OCI-LY3 (cell line): ENCODE measurements around the gene LHFPL6.

Experiments used
- EZH2phosphoT487 ChIP-seq: fragments of 200-600 bp; shearing (Covaris generic); IDR thresholded peaks from 2 replicates; pipeline ENCODE4 v1.6.1; 2018; ENCODE audit warnings: antibody characterized with exemption, mixed run types, low read depth
- TF ChIP-seq, protein P1 (sequence below): fragments of 200-600, 300-600 bp; sonication (generic); IDR thresholded peaks from 2 replicates; pipeline ENCODE4 v1.5.1; 2014; ENCODE audit warnings: antibody characterized with exemption, low read length, low read depth

DNA sequence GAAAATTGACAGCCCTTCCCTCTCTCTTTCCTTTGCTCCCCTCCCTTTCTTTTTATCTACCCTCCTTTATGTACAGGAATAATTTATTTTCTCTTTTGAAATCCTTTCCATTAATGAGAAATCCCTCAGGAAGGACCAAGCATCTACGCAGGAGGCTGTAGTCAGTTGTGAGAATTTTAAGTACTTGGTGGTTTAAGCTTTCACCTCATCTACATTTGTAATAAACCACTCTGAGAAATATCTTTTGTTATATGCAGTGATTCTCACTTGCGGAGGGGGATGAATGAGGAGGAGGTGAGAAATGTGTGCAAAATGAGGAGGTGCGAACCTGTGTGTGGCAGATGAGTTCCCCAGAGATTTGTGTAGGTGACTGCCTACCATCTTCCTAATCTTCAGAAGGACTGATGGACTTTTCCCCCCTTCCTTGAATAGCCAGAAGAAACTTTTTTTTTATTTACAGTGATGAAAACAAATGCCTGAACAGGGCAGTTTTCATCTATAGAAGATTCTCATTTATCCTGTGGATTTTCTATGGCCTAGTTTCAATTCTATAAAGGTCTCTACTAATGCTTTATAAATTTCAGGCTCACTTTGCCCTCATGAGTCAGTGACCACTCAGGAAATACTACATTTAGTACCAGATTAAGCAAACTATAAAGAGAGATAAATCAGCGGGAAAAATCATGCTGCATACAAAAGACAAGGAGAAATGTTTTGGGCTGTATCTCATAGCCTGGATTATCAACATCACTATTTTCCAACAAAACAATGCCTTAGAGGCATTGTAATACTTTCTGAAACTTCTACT is 118.3 kb downstream of the LHFPL6 start:
- TF ChIP-seq, protein P1, sequence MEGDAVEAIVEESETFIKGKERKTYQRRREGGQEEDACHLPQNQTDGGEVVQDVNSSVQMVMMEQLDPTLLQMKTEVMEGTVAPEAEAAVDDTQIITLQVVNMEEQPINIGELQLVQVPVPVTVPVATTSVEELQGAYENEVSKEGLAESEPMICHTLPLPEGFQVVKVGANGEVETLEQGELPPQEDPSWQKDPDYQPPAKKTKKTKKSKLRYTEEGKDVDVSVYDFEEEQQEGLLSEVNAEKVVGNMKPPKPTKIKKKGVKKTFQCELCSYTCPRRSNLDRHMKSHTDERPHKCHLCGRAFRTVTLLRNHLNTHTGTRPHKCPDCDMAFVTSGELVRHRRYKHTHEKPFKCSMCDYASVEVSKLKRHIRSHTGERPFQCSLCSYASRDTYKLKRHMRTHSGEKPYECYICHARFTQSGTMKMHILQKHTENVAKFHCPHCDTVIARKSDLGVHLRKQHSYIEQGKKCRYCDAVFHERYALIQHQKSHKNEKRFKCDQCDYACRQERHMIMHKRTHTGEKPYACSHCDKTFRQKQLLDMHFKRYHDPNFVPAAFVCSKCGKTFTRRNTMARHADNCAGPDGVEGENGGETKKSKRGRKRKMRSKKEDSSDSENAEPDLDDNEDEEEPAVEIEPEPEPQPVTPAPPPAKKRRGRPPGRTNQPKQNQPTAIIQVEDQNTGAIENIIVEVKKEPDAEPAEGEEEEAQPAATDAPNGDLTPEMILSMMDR: no peak
- no peak for TF ChIP-seq EZH2phosphoT487
